A673 (cell line): ENCODE data around the gene RABIF.

Experiments
- EZH2 ChIP-seq: fragments of 200-600 bp; sonication (generic); IDR thresholded peaks from 2 replicates; pipeline ENCODE4 v1.6.1; 2017; ENCODE audit warnings: borderline replicate concordance, low read depth, mild to moderate bottlenecking, mixed read lengths, antibody characterized with exemption, low read length; ENCODE audit not compliant: poor library complexity, severe bottlenecking
- TF ChIP-seq, protein P1 (sequence below): fragments of 300-800, 200-600 bp; sonication (generic); conservative IDR thresholded peaks from 2 replicates; pipeline ENCODE4 v1.5.1; 2017; ENCODE audit warnings: low read depth, mild to moderate bottlenecking, antibody characterized with exemption, low read length, moderate library complexity, mixed read lengths

DNA sequence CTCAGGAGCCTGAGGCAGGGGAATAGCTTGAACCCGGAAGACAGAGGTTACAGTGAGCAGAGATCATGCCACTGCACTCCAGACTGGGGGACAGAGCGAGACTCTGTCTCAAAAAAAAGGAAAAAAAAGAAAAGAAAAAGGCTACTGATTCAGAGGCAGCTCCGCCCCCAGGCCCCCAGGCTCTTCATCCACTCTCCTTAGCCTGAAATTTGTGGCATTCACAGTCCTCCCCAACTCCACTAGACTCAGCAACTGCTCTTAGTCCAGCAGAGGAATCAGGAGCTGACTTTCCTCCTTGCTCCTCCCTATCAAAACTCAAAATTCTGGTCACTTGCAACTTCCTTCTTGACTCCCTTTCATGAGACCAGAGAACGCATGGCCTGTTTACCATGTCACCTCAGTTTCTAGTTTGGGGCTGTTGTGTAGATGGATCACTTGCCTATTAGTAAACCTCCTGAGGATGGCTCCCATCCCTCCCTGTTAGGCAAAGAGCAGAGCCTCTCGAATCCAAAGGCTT is 51.1 kb downstream of the RABIF start:
- TF ChIP-seq, protein P1, sequence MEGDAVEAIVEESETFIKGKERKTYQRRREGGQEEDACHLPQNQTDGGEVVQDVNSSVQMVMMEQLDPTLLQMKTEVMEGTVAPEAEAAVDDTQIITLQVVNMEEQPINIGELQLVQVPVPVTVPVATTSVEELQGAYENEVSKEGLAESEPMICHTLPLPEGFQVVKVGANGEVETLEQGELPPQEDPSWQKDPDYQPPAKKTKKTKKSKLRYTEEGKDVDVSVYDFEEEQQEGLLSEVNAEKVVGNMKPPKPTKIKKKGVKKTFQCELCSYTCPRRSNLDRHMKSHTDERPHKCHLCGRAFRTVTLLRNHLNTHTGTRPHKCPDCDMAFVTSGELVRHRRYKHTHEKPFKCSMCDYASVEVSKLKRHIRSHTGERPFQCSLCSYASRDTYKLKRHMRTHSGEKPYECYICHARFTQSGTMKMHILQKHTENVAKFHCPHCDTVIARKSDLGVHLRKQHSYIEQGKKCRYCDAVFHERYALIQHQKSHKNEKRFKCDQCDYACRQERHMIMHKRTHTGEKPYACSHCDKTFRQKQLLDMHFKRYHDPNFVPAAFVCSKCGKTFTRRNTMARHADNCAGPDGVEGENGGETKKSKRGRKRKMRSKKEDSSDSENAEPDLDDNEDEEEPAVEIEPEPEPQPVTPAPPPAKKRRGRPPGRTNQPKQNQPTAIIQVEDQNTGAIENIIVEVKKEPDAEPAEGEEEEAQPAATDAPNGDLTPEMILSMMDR = no peak
- TF ChIP-seq EZH2 = no peak
